BLaER1 (cell line): Measurements from ENCODE around the gene PKIG.
"Not testable (repeated sequence)": the region's sequence is repeated elsewhere in the genome, so short reads cannot be mapped to it uniquely, and the experiment has no call there.

Experiments
- H3K27ac ChIP-seq: shearing (Covaris generic); formaldehyde crosslinking; 2 replicates; pipeline ENCODE4 v1.8.1; 2022
- H3K27me3 ChIP-seq: shearing (Covaris generic); formaldehyde crosslinking; 2 replicates; pipeline ENCODE4 v1.8.1; 2022
- H3K36me3 ChIP-seq: shearing (Covaris generic); formaldehyde crosslinking; 2 replicates; pipeline ENCODE4 v1.8.1; 2022
- H3K4me1 ChIP-seq: shearing (Covaris generic); formaldehyde crosslinking; 2 replicates; pipeline ENCODE4 v1.8.1; 2022
- H3K4me2 ChIP-seq: shearing (Covaris generic); formaldehyde crosslinking; 2 replicates; pipeline ENCODE4 v1.8.1; 2022
- H3K4me3 ChIP-seq: shearing (Covaris generic); formaldehyde crosslinking; 2 replicates; pipeline ENCODE4 v1.8.1; 2022
- H3K9ac ChIP-seq: shearing (Covaris generic); formaldehyde crosslinking; 2 replicates; pipeline ENCODE4 v1.8.1; 2022
- H3K9me3 ChIP-seq: shearing (Covaris generic); formaldehyde crosslinking; 2 replicates; pipeline ENCODE4 v1.8.1; 2022
- H4K20me1 ChIP-seq: shearing (Covaris generic); formaldehyde crosslinking; 2 replicates; pipeline ENCODE4 v1.8.1; 2022
- Cebpa-rat ChIP-seq: shearing (Covaris generic); IDR thresholded peaks from 2 replicates; pipeline ENCODE4 v1.8.1; 2022

The PKIG gene

DNA sequence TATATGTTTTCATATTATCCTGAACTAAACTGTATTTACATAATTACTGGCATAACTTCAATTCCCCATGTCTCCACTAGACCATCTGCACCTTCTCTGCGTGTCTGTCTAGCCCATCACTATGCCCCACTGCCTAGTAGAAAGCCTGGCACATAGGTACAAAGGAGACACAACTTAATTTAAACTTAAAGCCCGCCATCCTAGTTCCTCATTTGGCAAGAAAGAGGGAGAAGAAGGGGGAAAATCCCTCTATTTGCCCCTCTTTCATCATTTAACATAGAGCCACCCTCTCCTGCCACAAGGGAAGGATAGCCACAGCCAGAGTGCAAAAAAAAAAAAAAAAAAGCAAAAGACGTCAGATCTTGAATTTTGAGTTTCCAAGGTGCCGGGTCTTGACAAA lies 1.8 kb downstream of the PKIG start:
- no peak overlapping the region; the same call in 1 of the 2 replicates for H3K4me3 ChIP-seq
- no peak overlapping the region for H3K9ac ChIP-seq
- H3K4me1 ChIP-seq: peaks cover 94% of the 10 kb centered on the region
- no peaks in the 10 kb centered on the region for H3K9me3 ChIP-seq
- H3K4me2 ChIP-seq: peak overlapping the region; percentile 94
- TF ChIP-seq Cebpa-rat: no peak
- no peaks in the 10 kb centered on the region for H3K27me3 ChIP-seq
- no peaks in the 10 kb centered on the region for H4K20me1 ChIP-seq
- H3K27ac ChIP-seq: peak overlapping the region; percentile 70; the same call in 1 of the 2 replicates
- no peaks in the 10 kb centered on the region for H3K36me3 ChIP-seq

GRCh38 chr20:44585057-44585963 lies 2.9 kb downstream of the PKIG start:
- H3K4me3 ChIP-seq: peak overlapping the region; percentile 41
- peak overlapping the region; percentile 59 for H3K9ac ChIP-seq
- peak overlapping the region; percentile 94 for H3K4me2 ChIP-seq
- H4K20me1 ChIP-seq: no peaks in the 10 kb centered on the region
- no peaks in the 10 kb centered on the region for H3K9me3 ChIP-seq
- 0 out of 2 replicates have a peak, but pooled peaks cover 3% of the 10 kb centered on the region for H3K36me3 ChIP-seq
- peak overlapping the region; percentile 81 for H3K27ac ChIP-seq
- TF ChIP-seq Cebpa-rat: no peak
- H3K4me1 ChIP-seq: peaks cover 85% of the 10 kb centered on the region
- H3K27me3 ChIP-seq: no peaks in the 10 kb centered on the region

- Histone ChIP-seq H3K9ac (peak overlapping the region; percentile 59), H3K4me2 (peak overlapping the region; percentile 94), H4K20me1 (no peaks in the 10 kb centered on the region), H3K4me1 (peaks cover 85% of the 10 kb centered on the region), H3K36me3 (0 out of 2 replicates have a peak, but pooled peaks cover 4% of the 10 kb centered on the region), H3K27ac (peak overlapping the region; percentile 81), H3K9me3 (no peaks in the 10 kb centered on the region), H3K27me3 (no peaks in the 10 kb centered on the region), H3K4me3 (peak overlapping the region; percentile 41)
- TF ChIP-seq Cebpa-rat: no peak
Measured at GRCh38 chr20:44586289-44586911, 4.0 kb downstream of the PKIG start.

DNA sequence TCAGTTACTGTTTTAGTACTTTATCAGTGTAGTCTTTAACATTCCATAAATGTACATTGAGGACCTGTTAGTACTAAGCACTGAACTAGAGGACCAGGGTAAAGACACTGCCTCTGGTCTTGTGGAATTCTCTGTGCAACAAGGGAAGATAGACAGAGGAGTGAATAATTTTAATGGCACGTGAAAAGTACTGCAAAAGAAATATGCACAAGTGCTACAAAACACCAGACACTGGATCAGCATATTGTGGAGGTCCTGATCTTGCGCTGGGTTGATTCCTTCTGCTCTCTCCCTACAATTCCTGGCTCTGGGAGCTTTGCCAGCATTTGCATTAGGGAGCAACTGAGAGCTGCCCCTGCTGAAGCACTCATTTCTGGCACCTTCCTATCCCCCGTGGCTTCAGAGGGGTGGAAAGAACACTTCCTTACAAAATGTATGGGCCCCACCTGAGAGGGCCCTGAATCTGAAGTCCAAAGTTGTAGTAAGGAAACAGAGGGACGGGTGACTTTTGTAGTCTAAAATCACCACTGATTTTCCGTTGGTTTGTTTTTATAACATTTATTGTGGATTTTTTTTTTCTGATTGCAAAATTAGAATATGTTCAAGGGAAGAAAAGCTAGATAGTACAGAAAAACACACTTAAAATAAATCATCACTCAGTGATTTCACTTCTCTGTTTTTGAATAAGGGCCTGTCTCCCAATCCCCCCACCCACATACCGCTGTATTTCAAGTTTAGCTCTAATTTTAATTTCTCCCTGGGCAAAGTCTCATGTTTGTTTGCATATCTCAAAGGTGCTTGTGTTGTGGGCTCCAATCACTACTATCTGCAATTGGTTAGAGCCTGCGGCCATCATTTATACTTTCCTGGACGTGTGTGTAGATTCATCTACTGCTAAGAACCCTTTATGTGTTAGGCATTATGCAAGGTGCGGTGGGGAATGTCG lies 4.9 kb downstream of the PKIG start:
- Histone ChIP-seq H3K36me3 (0 out of 2 replicates have a peak, but pooled peaks cover 4% of the 10 kb centered on the region), H3K9me3 (no peaks in the 10 kb centered on the region), H3K27ac (peak overlapping the region; percentile 81), H3K4me2 (peak overlapping the region; percentile 94), H3K4me1 (peaks cover 83% of the 10 kb centered on the region), H4K20me1 (no peaks in the 10 kb centered on the region), H3K9ac (peak overlapping the region; percentile 52), H3K27me3 (no peaks in the 10 kb centered on the region), H3K4me3 (no peak overlapping the region)
- TF ChIP-seq Cebpa-rat: no peak

DNA sequence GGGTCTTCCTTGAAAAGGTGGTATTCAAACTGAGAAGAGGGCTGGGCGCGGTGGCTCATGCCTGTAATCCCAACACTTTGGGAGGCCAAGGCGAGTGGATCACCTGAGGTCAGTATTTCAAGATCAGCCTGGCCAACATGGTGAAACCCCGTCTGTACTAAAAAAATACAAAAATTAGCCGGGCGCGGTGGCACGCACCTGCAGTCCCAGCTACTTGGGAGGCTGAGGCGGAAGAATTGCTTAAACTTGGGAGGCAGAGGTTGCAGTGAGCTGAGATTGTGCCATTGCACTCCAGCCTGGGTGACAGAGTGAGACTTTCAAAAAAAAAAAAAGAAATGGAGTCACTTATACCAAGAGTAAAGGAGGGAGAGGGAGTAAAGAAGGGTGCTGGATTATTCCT lies 5.9 kb downstream of the PKIG start:
- H3K9ac ChIP-seq, H4K20me1 ChIP-seq, H3K27me3 ChIP-seq, H3K36me3 ChIP-seq, H3K4me3 ChIP-seq, H3K27ac ChIP-seq, H3K9me3 ChIP-seq: not testable (repeated sequence)
- Histone ChIP-seq H3K4me2 (0 out of 2 replicates have a peak overlapping the region, but pooled peaks have one; percentile 94), H3K4me1 (peaks cover 74% of the 10 kb centered on the region)

- Histone ChIP-seq H3K4me2 (no peak overlapping the region), H3K9me3 (no peaks in the 10 kb centered on the region), H3K4me1 (peaks cover 74% of the 10 kb centered on the region), H3K36me3 (0 out of 2 replicates have a peak, but pooled peaks cover 4% of the 10 kb centered on the region), H3K9ac (no peak overlapping the region), H3K4me3 (no peak overlapping the region), H3K27ac (no peak overlapping the region), H3K27me3 (no peaks in the 10 kb centered on the region), H4K20me1 (no peaks in the 10 kb centered on the region)
- no peak for TF ChIP-seq Cebpa-rat
Measured at GRCh38 chr20:44589537-44589936, 7.2 kb downstream of the PKIG start.

- H3K9me3 ChIP-seq: no peaks in the 10 kb centered on the region
- no peak overlapping the region; the same call in 1 of the 2 replicates for H3K27ac ChIP-seq
- peaks cover 67% of the 10 kb centered on the region for H3K4me1 ChIP-seq
- no peaks in the 10 kb centered on the region for H3K27me3 ChIP-seq
- no peak for TF ChIP-seq Cebpa-rat
- H3K9ac ChIP-seq: no peak overlapping the region
- H3K4me3 ChIP-seq: no peak overlapping the region
- H3K4me2 ChIP-seq: peak overlapping the region; percentile 57
- 0 out of 2 replicates have a peak, but pooled peaks cover 4% of the 10 kb centered on the region for H3K36me3 ChIP-seq
- no peaks in the 10 kb centered on the region for H4K20me1 ChIP-seq
Measured at GRCh38 chr20:44590980-44591778, 8.8 kb downstream of the PKIG start.

DNA sequence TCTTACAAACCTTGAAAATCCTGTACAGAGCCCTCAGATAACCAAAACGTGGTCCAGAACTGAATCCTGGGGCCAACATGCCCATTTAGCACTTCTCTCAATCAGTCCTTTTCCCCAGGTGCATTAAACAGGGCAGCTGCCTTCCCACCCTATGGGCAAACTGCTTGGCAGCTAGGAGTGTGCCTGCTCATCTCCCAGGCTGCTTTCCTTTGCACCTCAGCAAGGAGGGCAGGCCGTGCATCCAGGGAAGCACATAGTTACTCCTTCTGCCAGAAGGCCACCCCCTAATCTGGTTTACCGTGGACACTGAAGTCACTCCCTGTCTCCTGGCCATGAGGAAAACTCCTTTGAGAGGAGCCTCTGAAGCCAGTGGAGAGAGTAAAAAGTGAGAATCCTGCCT lies 10.0 kb downstream of the PKIG start:
- Histone ChIP-seq H3K9me3 (no peaks in the 10 kb centered on the region), H3K9ac (no peak overlapping the region), H4K20me1 (no peaks in the 10 kb centered on the region), H3K4me1 (peaks cover 55% of the 10 kb centered on the region), H3K27me3 (no peaks in the 10 kb centered on the region), H3K4me2 (no peak overlapping the region), H3K27ac (no peak overlapping the region), H3K4me3 (no peak overlapping the region), H3K36me3 (0 out of 2 replicates have a peak, but pooled peaks cover 4% of the 10 kb centered on the region)
- no peak for TF ChIP-seq Cebpa-rat
